ENCODE data around the gene FA2H.

The FA2H gene

GRCh38 chr16:74752756-74753155, 21.9 kb downstream of the FA2H start:
- H3K9me3 ChIP-seq (ENCODE audit: severe bottlenecking): no peaks in the 10 kb centered on the region
- no peak overlapping the region for H3K27ac ChIP-seq (ENCODE audit: poor library complexity, severe bottlenecking)
- H3K36me3 ChIP-seq (ENCODE audit: low read depth): no peaks in the 10 kb centered on the region
- no peak for ATAC-seq (ENCODE audit: low read depth)
- no peak overlapping the region for H3K4me3 ChIP-seq (ENCODE audit: severe bottlenecking)
- no peak for TF ChIP-seq CTCF (IDR thresholded peaks at IDR 0.05; ENCODE audit: poor library complexity, severe bottlenecking)
- H3K4me1 ChIP-seq (ENCODE audit: insufficient read depth, poor library complexity, severe bottlenecking): no peaks in the 10 kb centered on the region
- H3K27me3 ChIP-seq (ENCODE audit: insufficient read depth, poor library complexity, severe bottlenecking): no peaks in the 10 kb centered on the region
- no peak for DNase-seq (ENCODE audit: low spot score)

GRCh38 chr16:74752258-74752657, 22.4 kb downstream of the FA2H start:
- no peaks in the 10 kb centered on the region for H3K4me1 ChIP-seq (ENCODE audit: insufficient read depth, poor library complexity, severe bottlenecking)
- H3K27ac ChIP-seq (ENCODE audit: poor library complexity, severe bottlenecking): no peak overlapping the region
- no peak for ATAC-seq (ENCODE audit: low read depth)
- H3K27me3 ChIP-seq (ENCODE audit: insufficient read depth, poor library complexity, severe bottlenecking): no peaks in the 10 kb centered on the region
- no peak for TF ChIP-seq CTCF (IDR thresholded peaks at IDR 0.05; ENCODE audit: poor library complexity, severe bottlenecking)
- H3K4me3 ChIP-seq (ENCODE audit: severe bottlenecking): no peak overlapping the region
- H3K36me3 ChIP-seq (ENCODE audit: low read depth): no peaks in the 10 kb centered on the region
- DNase-seq (ENCODE audit: low spot score): no peak
- H3K9me3 ChIP-seq (ENCODE audit: severe bottlenecking): no peaks in the 10 kb centered on the region

- DNase-seq (ENCODE audit: low spot score): no peak
- Histone ChIP-seq H3K27ac (ENCODE audit: poor library complexity, severe bottlenecking) (no peak overlapping the region), H3K27me3 (ENCODE audit: insufficient read depth, poor library complexity, severe bottlenecking) (no peaks in the 10 kb centered on the region), H3K4me3 (ENCODE audit: severe bottlenecking) (no peak overlapping the region), H3K36me3 (ENCODE audit: low read depth) (no peaks in the 10 kb centered on the region), H3K9me3 (ENCODE audit: severe bottlenecking) (no peaks in the 10 kb centered on the region), H3K4me1 (ENCODE audit: insufficient read depth, poor library complexity, severe bottlenecking) (no peaks in the 10 kb centered on the region)
- no peak for TF ChIP-seq CTCF (IDR thresholded peaks at IDR 0.05; ENCODE audit: poor library complexity, severe bottlenecking)
- ATAC-seq (ENCODE audit: low read depth): no peak
These were observed 23.0 kb downstream of the FA2H start for GRCh38 chr16:74751658-74752057.

GRCh38 chr16:74749291-74750055, 25.1 kb downstream of the FA2H start:
- DNase-seq (ENCODE audit: low spot score): no peak
- no peak for TF ChIP-seq CTCF (IDR thresholded peaks at IDR 0.05; ENCODE audit: poor library complexity, severe bottlenecking)
- Histone ChIP-seq H3K27ac (ENCODE audit: poor library complexity, severe bottlenecking) (no peak overlapping the region), H3K9me3 (ENCODE audit: severe bottlenecking) (no peaks in the 10 kb centered on the region), H3K4me3 (ENCODE audit: severe bottlenecking) (no peak overlapping the region), H3K36me3 (ENCODE audit: low read depth) (no peaks in the 10 kb centered on the region), H3K27me3 (ENCODE audit: insufficient read depth, poor library complexity, severe bottlenecking) (no peaks in the 10 kb centered on the region), H3K4me1 (ENCODE audit: insufficient read depth, poor library complexity, severe bottlenecking) (no peaks in the 10 kb centered on the region)
- ATAC-seq (ENCODE audit: low read depth): peak; percentile 40; the same call in 1 of the 3 replicates

GRCh38 chr16:74748616-74749026, 26.0 kb downstream of the FA2H start:
- no peak for TF ChIP-seq CTCF (IDR thresholded peaks at IDR 0.05; ENCODE audit: poor library complexity, severe bottlenecking)
- no peak overlapping the region for H3K4me3 ChIP-seq (ENCODE audit: severe bottlenecking)

More at GRCh38 chr16:74748616-74749026, 26.0 kb downstream of the FA2H start:
- Histone ChIP-seq H3K4me1 (ENCODE audit: insufficient read depth, poor library complexity, severe bottlenecking) (peaks cover 7% of the 10 kb centered on the region), H3K27ac (ENCODE audit: poor library complexity, severe bottlenecking) (no peak overlapping the region), H3K9me3 (ENCODE audit: severe bottlenecking) (no peaks in the 10 kb centered on the region), H3K36me3 (ENCODE audit: low read depth) (no peaks in the 10 kb centered on the region), H3K27me3 (ENCODE audit: insufficient read depth, poor library complexity, severe bottlenecking) (no peaks in the 10 kb centered on the region)
- ATAC-seq (ENCODE audit: low read depth) (no peak), DNase-seq (ENCODE audit: low spot score) (no peak)
